ENCODE measurements around the gene UIMC1. TPM values are rescaled to one million over a fixed set of nuclear protein-coding genes. Genes with fewer than 3 reads are reported as not detected.

The UIMC1 gene
- polyA plus RNA-seq, 1 donor (not counting 4 experiments of a cell fraction or from before 2014, with no cell fraction given) = 29.0 TPM

DNA sequence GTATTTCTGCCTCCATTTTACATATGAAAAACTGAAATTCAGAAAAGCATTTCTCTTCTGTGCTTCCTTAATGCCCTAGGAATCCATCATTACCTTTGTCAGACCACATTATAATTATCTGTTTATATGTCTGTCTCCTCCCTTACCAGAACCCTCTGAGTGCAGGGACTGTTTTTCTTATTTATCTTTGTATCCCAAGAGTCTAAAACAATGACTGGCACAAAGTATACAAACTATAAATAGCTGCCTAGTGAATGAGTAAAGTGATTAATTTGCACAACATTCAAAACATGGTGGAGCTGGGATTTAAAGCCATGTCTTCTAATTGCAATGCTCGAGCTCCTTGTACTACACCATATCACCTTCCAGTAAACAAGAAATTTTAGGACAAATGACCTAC is 58.1 kb downstream of the UIMC1 start:
- no peak overlapping the region for H3K27ac ChIP-seq (ENCODE audit: control insufficient read depth, insufficient read depth, low read length)
- no peaks in the 10 kb centered on the region for H3K9me1 ChIP-seq (ENCODE audit: control insufficient read depth, extremely low read depth, insufficient read depth, low read length)
- H3K9ac ChIP-seq (ENCODE audit: control insufficient read depth, extremely low read depth, insufficient read depth, low read length) = no peak overlapping the region
- dilution Hi-C loops (cut with MboI; ENCODE audit: extremely low pct_ligation_motif_present, low sequenced_read_pairs) = no loop called here
- FAIRE-seq = no peak
- no peaks in the 10 kb centered on the region for H3K79me2 ChIP-seq (ENCODE audit: control insufficient read depth, insufficient read depth, low read length)
- no peaks in the 10 kb centered on the region for H3K9me3 ChIP-seq (ENCODE audit: control insufficient read depth, low read depth, low read length)
- H3K27me3 ChIP-seq (ENCODE audit: control insufficient read depth, extremely low read depth, insufficient read depth, low read length) = no peaks in the 10 kb centered on the region
- no peak overlapping the region for H3K4me2 ChIP-seq (ENCODE audit: control insufficient read depth, extremely low read depth, insufficient read depth, low read depth, low read length)
- no peak for TF ChIP-seq EZH2 (IDR thresholded peaks at IDR 0.05; ENCODE audit: low read length)
- TF ChIP-seq, protein P1, sequence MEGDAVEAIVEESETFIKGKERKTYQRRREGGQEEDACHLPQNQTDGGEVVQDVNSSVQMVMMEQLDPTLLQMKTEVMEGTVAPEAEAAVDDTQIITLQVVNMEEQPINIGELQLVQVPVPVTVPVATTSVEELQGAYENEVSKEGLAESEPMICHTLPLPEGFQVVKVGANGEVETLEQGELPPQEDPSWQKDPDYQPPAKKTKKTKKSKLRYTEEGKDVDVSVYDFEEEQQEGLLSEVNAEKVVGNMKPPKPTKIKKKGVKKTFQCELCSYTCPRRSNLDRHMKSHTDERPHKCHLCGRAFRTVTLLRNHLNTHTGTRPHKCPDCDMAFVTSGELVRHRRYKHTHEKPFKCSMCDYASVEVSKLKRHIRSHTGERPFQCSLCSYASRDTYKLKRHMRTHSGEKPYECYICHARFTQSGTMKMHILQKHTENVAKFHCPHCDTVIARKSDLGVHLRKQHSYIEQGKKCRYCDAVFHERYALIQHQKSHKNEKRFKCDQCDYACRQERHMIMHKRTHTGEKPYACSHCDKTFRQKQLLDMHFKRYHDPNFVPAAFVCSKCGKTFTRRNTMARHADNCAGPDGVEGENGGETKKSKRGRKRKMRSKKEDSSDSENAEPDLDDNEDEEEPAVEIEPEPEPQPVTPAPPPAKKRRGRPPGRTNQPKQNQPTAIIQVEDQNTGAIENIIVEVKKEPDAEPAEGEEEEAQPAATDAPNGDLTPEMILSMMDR (optimal IDR thresholded peaks at IDR 0.05 in 1 of 3, IDR thresholded peaks at IDR 0.05 in 1 of 3, conservative IDR thresholded peaks at IDR 0.05 in 1 of 3; ENCODE audit: extremely low read depth in 1 of 3, insufficient read depth in 2 of 3, low read length in 3 of 3) = no peak
- H3K36me3 ChIP-seq (ENCODE audit: control insufficient read depth in 2 of 2, extremely low read depth in 1 of 2, insufficient read depth in 2 of 2, low read length in 2 of 2) = peaks cover 11 to 13% of the 10 kb centered on the region in 2 experiments
- DNase-seq (ENCODE audit: low read depth, low spot score) = no peak
- no peak overlapping the region for H2AFZ ChIP-seq (ENCODE audit: control insufficient read depth, low read length)
- H3K4me3 ChIP-seq (ENCODE audit: control insufficient read depth in 2 of 3, extremely low read depth in 1 of 3, insufficient read depth in 2 of 3, low read depth in 1 of 3, low read length in 3 of 3) = no peak overlapping the region
- H4K20me1 ChIP-seq (ENCODE audit: control insufficient read depth, extremely low read depth, insufficient read depth, low read length) = no peaks in the 10 kb centered on the region
- H3K4me1 ChIP-seq (ENCODE audit: control insufficient read depth, extremely low read depth, insufficient read depth, low read length) = no peaks in the 10 kb centered on the region

GRCh38 chr5:176947847-176948246 is 58.7 kb downstream of the UIMC1 start:
- FAIRE-seq = no peak
- H3K79me2 ChIP-seq (ENCODE audit: control insufficient read depth, insufficient read depth, low read length) = no peaks in the 10 kb centered on the region
- H3K9me1 ChIP-seq (ENCODE audit: control insufficient read depth, extremely low read depth, insufficient read depth, low read length) = no peaks in the 10 kb centered on the region
- H3K9me3 ChIP-seq (ENCODE audit: control insufficient read depth, low read depth, low read length) = no peaks in the 10 kb centered on the region
- H3K4me2 ChIP-seq (ENCODE audit: control insufficient read depth, extremely low read depth, insufficient read depth, low read depth, low read length) = no peak overlapping the region
- H4K20me1 ChIP-seq (ENCODE audit: control insufficient read depth, extremely low read depth, insufficient read depth, low read length) = no peaks in the 10 kb centered on the region
- H3K4me3 ChIP-seq (ENCODE audit: control insufficient read depth in 2 of 3, extremely low read depth in 1 of 3, insufficient read depth in 2 of 3, low read depth in 1 of 3, low read length in 3 of 3) = no peak overlapping the region
- peaks cover 14 to 16% of the 10 kb centered on the region in 2 experiments for H3K36me3 ChIP-seq (ENCODE audit: control insufficient read depth in 2 of 2, extremely low read depth in 1 of 2, insufficient read depth in 2 of 2, low read length in 2 of 2)
- H3K27ac ChIP-seq (ENCODE audit: control insufficient read depth, insufficient read depth, low read length) = no peak overlapping the region
- dilution Hi-C loops (cut with MboI; ENCODE audit: extremely low pct_ligation_motif_present, low sequenced_read_pairs) = no loop called here
- H3K27me3 ChIP-seq (ENCODE audit: control insufficient read depth, extremely low read depth, insufficient read depth, low read length) = no peaks in the 10 kb centered on the region
- no peak for TF ChIP-seq EZH2 (IDR thresholded peaks at IDR 0.05; ENCODE audit: low read length)
- TF ChIP-seq, protein P1 (optimal IDR thresholded peaks at IDR 0.05 in 1 of 3, IDR thresholded peaks at IDR 0.05 in 1 of 3, conservative IDR thresholded peaks at IDR 0.05 in 1 of 3; ENCODE audit: extremely low read depth in 1 of 3, insufficient read depth in 2 of 3, low read length in 3 of 3) = no peak
- no peak for DNase-seq (ENCODE audit: low read depth, low spot score)
- H3K9ac ChIP-seq (ENCODE audit: control insufficient read depth, extremely low read depth, insufficient read depth, low read length) = no peak overlapping the region
- no peaks in the 10 kb centered on the region for H3K4me1 ChIP-seq (ENCODE audit: control insufficient read depth, extremely low read depth, insufficient read depth, low read length)
- no peak overlapping the region for H2AFZ ChIP-seq (ENCODE audit: control insufficient read depth, low read length)
